ENCODE measurements around the gene COL16A1. TPM values are rescaled to one million over a fixed set of nuclear protein-coding genes. Genes with fewer than 3 reads are reported as not detected.
"Not testable (repeated sequence)": the region's sequence is repeated elsewhere in the genome, so short reads cannot be mapped to it uniquely, and the experiment has no call there.

Gene COL16A1
- polyA plus RNA-seq, 3 donors from 2014 or later, result not detected

DNA sequence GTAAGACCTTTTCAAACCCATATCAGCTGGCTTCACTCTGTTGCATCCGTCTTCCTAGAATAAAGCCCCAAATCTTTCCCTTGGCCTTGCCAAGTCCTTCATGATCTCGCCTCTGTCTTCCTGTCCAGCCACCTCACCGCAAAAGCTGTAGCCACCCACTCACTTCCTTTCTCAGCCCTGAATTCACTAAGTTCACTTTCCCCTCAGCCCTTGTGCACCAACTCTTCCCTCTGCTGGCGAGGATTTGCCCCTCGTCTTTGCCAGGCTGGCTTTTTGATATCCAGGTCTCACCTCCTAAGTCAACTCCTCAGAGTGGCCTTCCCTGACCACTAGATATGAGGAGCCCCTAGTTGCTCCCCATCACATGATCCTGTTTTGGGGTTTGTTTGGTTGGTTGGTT is 3.9 kb upstream of the COL16A1 start:
- Mint-ChIP-seq H3K27me3 (ENCODE audit: low read depth in 3 of 3) (peaks cover 3 to 19% (median 10%) of the 10 kb centered on the region in 3 donors), H3K4me3 (peak overlapping the region; percentile 22 to 58 (median 52)), H3K9me3 (no peaks in the 10 kb centered on the region), H3K4me1 (peaks cover 42 to 47% of the 10 kb centered on the region in 2 donors), H3K36me3 (no peaks in the 10 kb centered on the region), H3K27ac (peak overlapping the region in 3 of 6 donors; percentile 6 to 73 (median 47))
- peak in 2 of 3 donors; percentile 13 to 23 for DNase-seq

DNA sequence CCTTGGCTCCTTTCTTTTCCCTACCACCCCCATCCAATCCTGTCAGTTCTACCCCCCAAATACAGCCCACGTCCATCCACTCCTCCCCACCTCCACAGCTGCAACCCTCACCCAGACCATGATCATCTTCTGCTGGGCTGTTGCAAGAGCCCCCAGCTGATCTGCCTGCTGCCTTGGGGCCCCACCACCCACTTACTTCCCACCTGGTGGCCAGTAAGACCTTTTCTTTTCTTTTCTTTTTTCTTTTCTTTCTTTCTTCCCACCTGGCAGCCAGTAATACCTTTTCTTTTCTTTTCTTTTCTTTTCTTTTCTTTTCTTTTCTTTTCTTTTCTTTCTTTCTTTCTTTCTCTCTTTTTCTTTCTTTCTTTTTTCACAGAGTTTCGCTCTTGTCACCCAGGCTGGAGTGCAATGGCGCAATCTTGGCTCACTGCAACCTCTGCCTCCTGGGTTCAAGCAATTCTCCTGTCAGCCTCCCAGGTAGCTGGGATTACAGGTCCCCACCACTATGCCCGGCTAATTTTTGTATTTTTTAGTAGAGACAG is 3.3 kb upstream of the COL16A1 start:
- peak overlapping the region in 1 of 6 donors; percentile 20 for H3K27ac Mint-ChIP-seq
- not testable (repeated sequence) for DNase-seq, H3K36me3 Mint-ChIP-seq, H3K9me3 Mint-ChIP-seq
- peak overlapping the region in 1 of 5 donors; percentile 25 for H3K4me3 Mint-ChIP-seq
- peaks cover 3 to 18% (median 10%) of the 10 kb centered on the region in 3 donors for H3K27me3 Mint-ChIP-seq (ENCODE audit: low read depth in 3 of 3)
- peaks cover 42 to 47% of the 10 kb centered on the region in 2 donors for H3K4me1 Mint-ChIP-seq

DNA sequence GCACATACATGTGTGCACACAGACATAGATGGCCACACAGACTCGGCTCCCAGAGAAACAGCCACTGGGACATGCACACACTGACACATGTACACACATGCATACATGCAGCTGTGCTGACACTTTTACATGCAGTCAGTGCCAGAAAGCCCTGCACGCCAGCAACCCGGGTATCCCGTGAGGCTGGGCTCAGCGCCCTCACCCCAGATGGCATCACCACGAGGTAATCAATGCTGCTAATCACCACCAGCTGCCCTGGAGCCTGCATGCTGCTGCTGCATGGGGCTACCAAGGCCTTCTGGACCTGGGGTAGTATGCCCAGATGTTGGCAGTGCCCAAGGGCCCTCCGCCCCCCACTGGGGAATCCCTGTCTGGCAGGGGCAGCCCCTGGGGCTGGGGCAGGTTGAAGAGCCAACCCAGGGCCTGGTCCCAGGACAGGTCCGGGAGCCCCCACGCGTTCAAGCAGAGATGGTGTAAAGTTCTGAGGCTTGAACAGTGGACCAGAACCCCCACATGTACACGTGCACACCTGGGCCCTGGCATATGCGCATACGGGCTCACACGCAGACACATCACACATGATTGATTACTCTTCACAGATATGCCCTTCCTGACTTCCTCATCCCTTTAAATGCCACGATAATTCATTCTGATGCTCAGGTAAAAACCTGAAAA is 2.7 kb upstream of the COL16A1 start:
- H3K27me3 Mint-ChIP-seq (ENCODE audit: low read depth in 3 of 3), result peaks cover 3 to 17% (median 10%) of the 10 kb centered on the region in 3 donors
- peak overlapping the region in 1 of 6 donors; percentile 20 for H3K27ac Mint-ChIP-seq

DNA sequence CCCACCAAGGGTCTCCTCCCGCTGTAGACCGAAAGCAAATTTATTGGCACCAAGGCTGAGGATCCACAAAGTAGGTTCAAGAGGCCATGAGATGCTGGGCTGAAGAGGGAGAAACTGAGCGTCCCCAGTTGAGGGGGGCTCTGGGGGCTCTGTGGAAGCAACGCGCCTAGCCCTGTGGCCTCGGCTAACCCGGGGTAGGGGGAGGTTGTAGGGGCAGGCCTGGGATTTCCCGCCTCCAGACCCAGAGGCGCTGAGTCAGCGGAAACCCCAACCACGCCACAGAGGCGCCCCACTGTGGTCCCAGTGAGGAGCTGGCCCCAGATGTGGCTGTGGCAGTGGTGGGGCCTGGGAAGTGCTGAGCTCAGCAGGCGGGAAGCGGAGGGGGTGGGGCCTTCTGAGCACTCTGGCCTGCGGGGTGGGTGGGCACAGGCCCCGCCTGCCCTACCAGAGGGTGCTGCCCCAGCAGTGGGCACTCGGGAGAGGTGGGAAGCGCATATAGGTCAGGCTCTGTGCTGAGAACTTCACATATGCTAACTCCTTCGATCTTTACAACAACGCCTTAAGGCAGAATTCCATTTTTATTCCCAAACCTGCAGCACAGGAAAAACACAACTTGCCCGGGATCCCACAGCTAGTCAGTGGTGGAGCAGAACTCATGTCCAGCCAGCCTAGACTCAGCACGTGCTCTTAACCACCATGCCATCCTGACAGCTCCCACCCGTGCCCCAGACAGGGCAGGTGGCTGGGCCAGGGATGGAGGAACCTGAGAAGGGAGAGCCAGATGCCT is 1.5 kb upstream of the COL16A1 start:
- H3K4me3 Mint-ChIP-seq, result peak overlapping the region; percentile 28 to 73 (median 56)
- peak; percentile 66 to 70 (median 70) for DNase-seq
- H3K4me1 Mint-ChIP-seq, result peaks cover 51 to 61% of the 10 kb centered on the region in 2 donors
- peak overlapping the region in 4 of 6 donors; percentile 12 to 71 (median 28) for H3K27ac Mint-ChIP-seq
- H3K27me3 Mint-ChIP-seq (ENCODE audit: low read depth in 3 of 3), result peaks cover 3 to 15% (median 10%) of the 10 kb centered on the region in 3 donors
- no peaks in the 10 kb centered on the region for H3K36me3 Mint-ChIP-seq
- H3K9me3 Mint-ChIP-seq, result no peaks in the 10 kb centered on the region

More for the DNA sequence above, 2.7 kb upstream of the COL16A1 start:
- Mint-ChIP-seq H3K9me3 (no peaks in the 10 kb centered on the region), H3K4me1 (peaks cover 42 to 49% of the 10 kb centered on the region in 2 donors), H3K36me3 (no peaks in the 10 kb centered on the region), H3K4me3 (peak overlapping the region in 1 of 5 donors; percentile 25)
- DNase-seq, result no peak

DNA sequence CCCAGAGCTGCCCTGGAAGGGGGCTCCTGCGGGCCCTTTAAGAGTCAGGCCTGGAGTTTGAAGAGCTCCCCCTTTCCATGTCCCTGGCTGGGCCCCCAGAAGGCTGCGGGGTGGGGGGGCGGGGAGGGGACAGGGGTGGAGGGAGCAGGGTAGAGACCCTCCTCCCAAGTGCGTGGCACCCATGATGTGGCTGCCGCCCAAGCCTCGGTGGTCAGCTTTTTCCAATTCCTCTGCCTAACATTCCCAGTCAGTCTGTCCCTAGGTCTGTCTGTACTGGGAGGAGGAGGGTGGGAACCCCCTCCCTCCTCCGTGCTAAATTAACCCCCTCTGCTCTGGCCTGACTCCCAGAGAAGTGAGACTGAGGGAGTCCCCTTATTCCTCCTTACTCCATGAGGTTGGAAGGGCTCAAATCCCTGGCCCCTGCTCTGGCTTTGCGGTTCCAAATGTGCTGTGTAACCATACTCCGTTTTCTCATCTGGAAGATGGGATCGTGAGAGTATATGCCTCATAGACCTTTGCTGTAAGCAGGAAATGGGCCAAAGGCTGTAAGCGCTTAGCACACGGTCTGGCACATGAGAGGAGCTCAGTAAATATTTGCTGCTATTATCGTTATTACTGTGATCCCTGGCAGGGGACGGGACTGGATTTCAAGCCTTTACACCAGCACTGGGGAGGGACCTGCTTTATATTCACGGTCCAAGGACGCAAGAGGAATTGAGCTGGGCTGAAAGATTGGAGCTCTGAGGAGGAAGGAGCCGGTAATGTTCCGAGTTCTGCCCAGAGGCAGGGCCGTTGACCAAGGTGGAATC is 658 bp upstream of the COL16A1 start:
- Mint-ChIP-seq H3K36me3 (no peaks in the 10 kb centered on the region), H3K4me3 (peak overlapping the region; percentile 28 to 73 (median 56)), H3K27ac (peak overlapping the region in 5 of 6 donors; percentile 7 to 75 (median 29)), H3K4me1 (peaks cover 59 to 69% of the 10 kb centered on the region in 2 donors), H3K27me3 (ENCODE audit: low read depth in 3 of 3) (peaks cover 4 to 15% (median 13%) of the 10 kb centered on the region in 3 donors), H3K9me3 (no peaks in the 10 kb centered on the region)
- DNase-seq, result no peak

DNA sequence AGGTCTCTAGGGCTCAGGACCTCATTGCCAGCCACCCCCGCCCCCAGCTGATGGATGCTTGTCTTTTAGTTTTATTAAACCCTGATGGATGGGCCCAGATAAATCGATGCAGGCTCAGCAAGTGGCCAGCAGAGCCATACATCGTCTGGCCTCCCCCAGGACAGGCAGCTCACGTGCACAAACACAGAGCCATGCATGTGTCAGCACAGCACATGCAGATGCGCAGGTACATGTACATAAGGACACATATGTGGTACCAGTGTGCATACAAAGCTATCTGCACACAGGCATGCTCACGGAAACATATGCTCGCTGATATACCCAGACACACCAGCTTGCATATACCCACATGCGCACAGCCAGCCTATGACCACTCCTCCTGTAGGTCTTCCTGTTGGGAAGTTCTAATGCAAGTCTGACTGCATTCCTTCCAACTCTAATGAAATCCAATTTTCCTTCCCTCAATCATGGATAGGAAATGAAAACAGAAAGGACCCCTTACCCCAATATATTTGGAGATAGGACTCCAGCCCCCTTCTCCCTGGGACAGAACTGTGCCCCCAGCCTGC is 897 bp downstream of the COL16A1 start:
- Mint-ChIP-seq H3K9me3 (no peaks in the 10 kb centered on the region), H3K27ac (peak overlapping the region in 2 of 6 donors; percentile 7 to 18), H3K4me3 (no peak overlapping the region), H3K4me1 (peaks cover 59 to 67% of the 10 kb centered on the region in 2 donors), H3K36me3 (no peaks in the 10 kb centered on the region), H3K27me3 (ENCODE audit: low read depth in 3 of 3) (peaks cover 6 to 18% (median 11%) of the 10 kb centered on the region in 3 donors)
- no peak for DNase-seq

DNA sequence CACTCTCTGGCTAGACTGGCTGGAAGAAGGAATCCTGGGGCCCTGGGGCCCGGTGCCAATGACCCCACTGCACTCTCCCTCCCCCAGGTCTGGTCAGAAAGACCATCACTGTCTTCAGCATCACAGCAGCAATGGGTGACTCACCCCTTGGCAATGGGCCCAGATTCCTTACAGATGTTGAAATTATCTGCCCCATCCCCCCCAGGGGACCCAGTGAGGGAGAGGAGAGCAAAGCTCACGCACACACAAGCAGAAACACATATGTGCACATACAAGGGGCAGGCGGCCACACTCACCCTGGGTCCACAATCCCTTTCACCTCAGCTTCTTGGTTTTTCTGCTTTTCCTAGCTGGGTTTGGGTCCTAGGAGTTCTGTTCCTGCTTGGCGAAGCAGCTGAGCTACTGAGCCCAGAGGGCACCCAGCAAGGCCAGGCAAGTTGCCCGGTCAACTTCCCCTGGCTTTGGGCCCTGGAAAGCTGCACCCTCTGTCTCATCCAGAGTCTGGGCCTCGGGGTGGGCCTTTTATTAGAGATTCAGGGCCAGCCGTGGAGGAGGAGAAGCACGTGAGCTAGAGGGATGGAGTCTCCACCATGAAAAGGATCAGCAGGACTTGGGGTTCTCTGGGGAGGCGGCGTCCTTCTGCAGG is 2.6 kb downstream of the COL16A1 start:
- H3K4me3 Mint-ChIP-seq, result peak overlapping the region in 2 of 5 donors; percentile 1 to 41
- peaks cover 8 to 20% (median 11%) of the 10 kb centered on the region in 3 donors for H3K27me3 Mint-ChIP-seq (ENCODE audit: low read depth in 3 of 3)
- H3K36me3 Mint-ChIP-seq, result no peaks in the 10 kb centered on the region
- H3K4me1 Mint-ChIP-seq, result peaks cover 49 to 60% of the 10 kb centered on the region in 2 donors
- peak in 1 of 3 donors; percentile 21 for DNase-seq
- H3K27ac Mint-ChIP-seq, result peak overlapping the region; percentile 7 to 85 (median 57)
- no peaks in the 10 kb centered on the region for H3K9me3 Mint-ChIP-seq

DNA sequence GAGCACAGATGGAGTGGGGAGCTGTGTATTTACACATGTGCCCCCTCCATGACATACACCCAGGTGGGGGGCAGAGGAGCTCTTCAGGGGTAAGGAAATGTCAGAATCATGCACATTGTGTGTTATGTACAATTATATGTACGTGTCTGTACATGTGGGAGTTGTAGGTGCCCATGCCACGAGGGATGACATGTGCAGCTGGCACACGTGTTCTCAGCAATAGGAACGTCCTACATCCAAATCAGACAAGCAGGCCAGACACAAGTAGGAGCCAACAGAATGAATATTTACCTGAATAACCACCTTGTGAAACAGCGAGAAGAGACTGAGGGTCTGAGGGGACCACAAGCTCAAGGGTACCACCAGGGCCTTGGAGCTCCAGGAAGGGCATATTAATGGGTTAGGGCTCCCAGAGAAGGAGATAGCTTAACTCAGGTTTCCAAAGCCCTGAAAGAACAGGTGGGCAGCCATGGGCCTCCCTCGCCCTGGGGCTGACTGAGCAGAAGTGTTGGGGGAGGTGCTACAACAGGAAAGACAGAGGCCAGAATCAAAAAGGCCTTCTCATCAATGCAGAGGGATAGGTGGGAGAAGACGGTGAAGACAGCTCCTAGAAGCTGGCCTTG is 3.2 kb downstream of the COL16A1 start:
- Mint-ChIP-seq H3K27ac (peak overlapping the region; percentile 18 to 85 (median 57)), H3K36me3 (no peaks in the 10 kb centered on the region), H3K4me3 (peak overlapping the region in 3 of 5 donors; percentile 20 to 41 (median 22)), H3K9me3 (no peaks in the 10 kb centered on the region), H3K4me1 (peaks cover 43 to 53% of the 10 kb centered on the region in 2 donors), H3K27me3 (ENCODE audit: low read depth in 3 of 3) (peaks cover 8 to 17% (median 11%) of the 10 kb centered on the region in 3 donors)
- DNase-seq, result no peak

DNA sequence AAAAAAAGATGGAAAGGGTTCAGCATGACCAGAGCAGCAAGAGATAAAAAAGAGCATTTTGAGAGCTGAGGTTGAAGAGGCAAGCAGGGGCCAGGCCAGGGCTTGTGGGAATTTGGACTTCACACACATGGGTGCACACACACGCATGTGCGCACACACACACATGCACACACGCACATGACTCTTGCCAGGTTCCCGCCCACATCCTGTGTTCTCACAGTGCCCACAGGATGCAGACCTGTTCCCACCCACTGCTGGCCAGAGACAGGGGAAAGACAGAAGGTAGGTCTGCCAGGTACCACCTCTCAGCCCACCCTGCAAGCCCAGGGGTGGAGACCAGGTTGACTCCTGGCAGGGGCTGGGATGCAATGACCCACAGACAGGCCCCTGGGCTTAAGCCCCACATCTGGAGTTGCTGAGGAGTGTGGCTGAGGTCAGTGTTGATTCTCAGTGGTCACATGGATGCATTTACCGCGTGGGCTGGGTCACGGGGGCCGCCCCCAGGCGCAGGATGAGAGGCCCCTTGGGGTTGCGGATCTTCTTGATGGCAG is 4.4 kb downstream of the COL16A1 start:
- peak overlapping the region; percentile 39 to 79 (median 61) for H3K4me3 Mint-ChIP-seq
- H3K36me3 Mint-ChIP-seq, result no peaks in the 10 kb centered on the region
- H3K27ac Mint-ChIP-seq, result peak overlapping the region; percentile 45 to 90 (median 66)
- peaks cover 2 to 12% (median 5%) of the 10 kb centered on the region in 3 donors for H3K27me3 Mint-ChIP-seq (ENCODE audit: low read depth in 3 of 3)
- H3K9me3 Mint-ChIP-seq, result no peaks in the 10 kb centered on the region
- DNase-seq, result peak; percentile 63 to 72 (median 68)
- peaks cover 32 to 42% of the 10 kb centered on the region in 2 donors for H3K4me1 Mint-ChIP-seq

DNA sequence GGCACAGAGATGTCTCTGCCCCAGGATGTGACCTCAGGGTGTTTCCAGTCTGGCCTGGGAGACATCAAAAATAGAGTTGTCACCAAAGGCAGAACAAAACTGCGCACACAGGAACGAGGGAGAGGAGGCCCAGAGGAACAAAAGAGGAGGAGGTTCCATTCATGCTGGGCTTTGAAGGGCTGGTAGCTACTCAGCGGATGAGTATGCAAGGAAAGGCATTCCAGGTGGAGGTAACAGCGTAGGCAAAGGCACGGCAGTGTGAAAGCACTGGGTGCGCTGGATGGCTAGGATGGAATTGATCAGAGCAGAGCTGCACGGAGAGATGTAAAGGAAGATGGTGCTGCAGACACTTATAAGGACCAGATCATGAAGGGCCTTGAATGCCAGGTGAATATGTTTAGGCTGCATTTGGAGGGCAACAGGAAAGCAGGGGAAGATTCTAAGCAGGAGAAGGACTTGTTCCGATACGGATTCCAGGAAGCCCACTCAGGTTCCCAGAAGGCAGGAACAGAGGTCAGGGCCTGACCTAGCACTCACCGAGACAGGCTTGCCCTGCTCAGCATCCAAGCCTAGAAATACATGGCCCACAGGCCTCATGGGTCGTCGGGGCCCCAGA is 6.3 kb downstream of the COL16A1 start:
- no peaks in the 10 kb centered on the region for H3K9me3 Mint-ChIP-seq
- peak overlapping the region in 2 of 6 donors; percentile 31 to 43 for H3K27ac Mint-ChIP-seq
- peaks cover 0 to 14% (median 5%) of the 10 kb centered on the region in 3 donors for H3K27me3 Mint-ChIP-seq (ENCODE audit: low read depth in 3 of 3)
- no peaks in the 10 kb centered on the region for H3K36me3 Mint-ChIP-seq
- H3K4me3 Mint-ChIP-seq, result peak overlapping the region in 1 of 5 donors; percentile 55
- DNase-seq, result no peak
- H3K4me1 Mint-ChIP-seq, result peaks cover 31 to 40% of the 10 kb centered on the region in 2 donors

DNA sequence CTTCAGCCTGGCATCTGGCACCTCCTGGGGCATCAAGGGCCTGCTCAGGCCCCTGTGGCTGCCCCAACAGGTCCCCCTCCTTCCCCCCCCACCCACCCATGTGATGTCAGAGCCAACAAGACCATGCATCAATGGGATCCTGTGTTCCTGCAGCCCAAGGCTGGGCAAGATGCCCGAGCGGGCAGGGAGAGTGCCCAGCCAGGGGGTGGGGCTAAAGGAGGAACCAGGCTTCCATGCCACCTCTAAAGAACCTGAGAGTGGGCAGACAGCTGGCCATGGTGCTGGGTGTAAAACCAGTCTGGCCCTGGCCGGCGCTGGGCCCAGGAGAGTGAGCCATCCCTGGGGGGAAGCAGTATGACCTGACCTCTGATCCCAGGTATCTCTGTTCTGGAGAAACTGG is 7.6 kb downstream of the COL16A1 start:
- Mint-ChIP-seq H3K4me3 (no peak overlapping the region), H3K36me3 (no peaks in the 10 kb centered on the region), H3K9me3 (no peaks in the 10 kb centered on the region), H3K27ac (no peak overlapping the region), H3K27me3 (ENCODE audit: low read depth in 3 of 3) (peaks cover 0 to 14% (median 5%) of the 10 kb centered on the region in 3 donors), H3K4me1 (peaks cover 31 to 36% of the 10 kb centered on the region in 2 donors)
- no peak for DNase-seq

Data from immature natural killer cell (primary cell).